GM12872 (cell line): ENCODE results near the gene CABP4.

Experiments
- CTCF ChIP-seq: IDR thresholded peaks from 3 replicates; pipeline ENCODE4 v1.5.1; 2011; ENCODE audit warnings: low read depth, mild to moderate bottlenecking, low read length, moderate library complexity; ENCODE audit not compliant: insufficient read depth

Gene CABP4

GRCh38 chr11:67448220-67448609, 6.9 kb upstream of the CABP4 start:
- no peak for TF ChIP-seq CTCF

GRCh38 chr11:67449116-67449844, 5.9 kb upstream of the CABP4 start:
- TF ChIP-seq CTCF: no peak

- no peak for TF ChIP-seq CTCF
Measured at GRCh38 chr11:67450796-67451657, 4.1 kb upstream of the CABP4 start.

GRCh38 chr11:67451658-67451976, 3.5 kb upstream of the CABP4 start:
- TF ChIP-seq CTCF: no peak

GRCh38 chr11:67452141-67452952, 2.8 kb upstream of the CABP4 start, which contains the start of gene GPR152:
Gene GPR152, minus strand, starts transcription at chr11:67452729. Its CDS starts 5 bp downstream, at chr11:67452724.
- no peak for TF ChIP-seq CTCF

GRCh38 chr11:67453816-67454732, 1.1 kb upstream of the CABP4 start:
- TF ChIP-seq CTCF: no peak
